MCF 10A (cell line): ENCODE results near the gene BARX1. TPM values are rescaled to one million over a fixed set of nuclear protein-coding genes. Genes with fewer than 3 reads are reported as not detected.

ENCODE experiments used
- BruUV-seq: library from RNA; stranded (reverse); fragments of 400-500 nt; replicated peaks from 2 replicates; lab custom pipeline; 2021; lab: Mats Ljungman, UMichigan
- CTCF ChIA-PET: fragments of 300-600 bp; sonication (Branson Sonifier 250); formaldehyde crosslinking; extraction: SDS; loops from one replicate; lab custom pipeline; 2021; ENCODE audit warnings: antibody characterized with exemption, inconsistent platforms; lab: Yijun Ruan, JAX
- POLR2A ChIA-PET: fragments of 300-600, 350-650 bp; sonication (Branson Sonifier 250); formaldehyde crosslinking; extraction: SDS; loops from one replicate; lab custom pipeline; 2020; ENCODE audit warnings: antibody characterized with exemption, inconsistent platforms; lab: Yijun Ruan, JAX
- DNase-seq: peaks from one replicate; pipeline ENCODE4 v3.0.0-alpha.2; 2018; ENCODE audit not compliant: unreplicated experiment
- H3K27ac Mint-ChIP-seq: one replicate; pipeline ENCODE4 v1.8.0; 2022; ENCODE audit warnings: mild to moderate bottlenecking, low read depth, mixed read lengths; ENCODE audit not compliant: unreplicated experiment
- H3K27me3 Mint-ChIP-seq: one replicate; pipeline ENCODE4 v1.8.0; 2022; ENCODE audit warnings: mixed read lengths; ENCODE audit not compliant: insufficient read depth, unreplicated experiment
- H3K36me3 Mint-ChIP-seq: one replicate; pipeline ENCODE4 v1.8.0; 2022; ENCODE audit warnings: mild to moderate bottlenecking, moderate library complexity, mixed read lengths; ENCODE audit not compliant: insufficient read depth, unreplicated experiment
- H3K4me1 Mint-ChIP-seq: one replicate; pipeline ENCODE4 v1.8.0; 2022; ENCODE audit warnings: mixed read lengths; ENCODE audit not compliant: insufficient read depth, unreplicated experiment
- H3K4me3 Mint-ChIP-seq: one replicate; pipeline ENCODE4 v1.8.0; 2022; ENCODE audit warnings: mild to moderate bottlenecking, moderate library complexity, mixed read lengths; ENCODE audit not compliant: unreplicated experiment
- H3K9me3 Mint-ChIP-seq: one replicate; pipeline ENCODE4 v1.8.0; 2022; ENCODE audit warnings: mixed read lengths; ENCODE audit not compliant: unreplicated experiment
- intact Hi-C: fragments of 100-400 bp; cut with micrococcal nuclease; formaldehyde crosslinking; loops from 2 replicates; pipeline ENCODE4 v1.14.1; 2022
- total RNA-seq: library from RNA; stranded (reverse); gene quantifications from 2 replicates; pipeline ENCODE4 v1.2.3, GENCODE V29; 2022
- TF ChIP-seq, protein P1 (sequence below): fragments of 200-600 bp; IDR thresholded peaks from one replicate; pipeline ENCODE4 v1.8.0; 2022; ENCODE audit warnings: antibody characterized with exemption, mild to moderate bottlenecking; ENCODE audit not compliant: unreplicated experiment

The BARX1 gene
- total RNA-seq, 1 experiment from 2014 or later = 0.23 TPM

DNA sequence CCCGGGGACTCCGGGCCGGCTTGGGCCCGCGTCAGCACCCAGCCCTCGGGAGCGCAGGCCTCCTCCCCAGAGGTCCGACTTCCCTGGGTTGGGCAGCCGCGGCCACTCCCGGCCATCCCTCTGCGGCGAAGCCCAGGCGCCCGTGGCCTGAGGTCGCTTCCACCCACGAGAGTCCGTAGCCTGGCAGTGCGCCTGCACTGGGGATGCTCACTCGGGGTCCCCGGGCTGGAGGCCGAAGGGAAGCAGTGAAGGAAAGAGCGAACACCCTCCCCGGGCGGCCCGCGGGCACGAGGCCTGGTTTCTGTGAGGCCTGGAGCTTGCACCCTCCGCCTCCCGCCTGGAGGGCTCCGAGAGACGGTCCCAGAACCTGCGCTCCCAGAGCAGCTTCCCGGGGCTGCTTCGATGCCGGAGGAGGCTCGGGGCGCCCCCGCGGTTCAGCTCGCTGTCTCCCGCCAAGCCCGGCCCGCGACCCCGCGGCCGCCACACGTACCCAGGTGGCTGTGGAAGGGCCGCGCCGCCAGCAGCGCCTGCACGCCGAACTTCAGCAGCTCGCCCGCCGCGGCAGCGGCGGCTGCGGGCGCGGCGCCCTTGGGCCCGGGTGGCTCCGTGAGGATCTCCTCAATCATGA lies 607 bp downstream of the BARX1 start:
- no peak overlapping the region for H3K4me3 Mint-ChIP-seq
- DNase-seq = no peak
- TF ChIP-seq, protein P1, sequence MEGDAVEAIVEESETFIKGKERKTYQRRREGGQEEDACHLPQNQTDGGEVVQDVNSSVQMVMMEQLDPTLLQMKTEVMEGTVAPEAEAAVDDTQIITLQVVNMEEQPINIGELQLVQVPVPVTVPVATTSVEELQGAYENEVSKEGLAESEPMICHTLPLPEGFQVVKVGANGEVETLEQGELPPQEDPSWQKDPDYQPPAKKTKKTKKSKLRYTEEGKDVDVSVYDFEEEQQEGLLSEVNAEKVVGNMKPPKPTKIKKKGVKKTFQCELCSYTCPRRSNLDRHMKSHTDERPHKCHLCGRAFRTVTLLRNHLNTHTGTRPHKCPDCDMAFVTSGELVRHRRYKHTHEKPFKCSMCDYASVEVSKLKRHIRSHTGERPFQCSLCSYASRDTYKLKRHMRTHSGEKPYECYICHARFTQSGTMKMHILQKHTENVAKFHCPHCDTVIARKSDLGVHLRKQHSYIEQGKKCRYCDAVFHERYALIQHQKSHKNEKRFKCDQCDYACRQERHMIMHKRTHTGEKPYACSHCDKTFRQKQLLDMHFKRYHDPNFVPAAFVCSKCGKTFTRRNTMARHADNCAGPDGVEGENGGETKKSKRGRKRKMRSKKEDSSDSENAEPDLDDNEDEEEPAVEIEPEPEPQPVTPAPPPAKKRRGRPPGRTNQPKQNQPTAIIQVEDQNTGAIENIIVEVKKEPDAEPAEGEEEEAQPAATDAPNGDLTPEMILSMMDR = no peak
- no peaks in the 10 kb centered on the region for H3K9me3 Mint-ChIP-seq
- no peaks in the 10 kb centered on the region for H3K4me1 Mint-ChIP-seq
- no peak overlapping the region for H3K27ac Mint-ChIP-seq
- peaks cover 42% of the 10 kb centered on the region for H3K27me3 Mint-ChIP-seq
- intact Hi-C loops = no loop called here
- H3K36me3 Mint-ChIP-seq = no peaks in the 10 kb centered on the region
- ChIA-PET CTCF (no interaction called here), POLR2A (no interaction called here)
- no TSS peak for BruUV-seq

DNA sequence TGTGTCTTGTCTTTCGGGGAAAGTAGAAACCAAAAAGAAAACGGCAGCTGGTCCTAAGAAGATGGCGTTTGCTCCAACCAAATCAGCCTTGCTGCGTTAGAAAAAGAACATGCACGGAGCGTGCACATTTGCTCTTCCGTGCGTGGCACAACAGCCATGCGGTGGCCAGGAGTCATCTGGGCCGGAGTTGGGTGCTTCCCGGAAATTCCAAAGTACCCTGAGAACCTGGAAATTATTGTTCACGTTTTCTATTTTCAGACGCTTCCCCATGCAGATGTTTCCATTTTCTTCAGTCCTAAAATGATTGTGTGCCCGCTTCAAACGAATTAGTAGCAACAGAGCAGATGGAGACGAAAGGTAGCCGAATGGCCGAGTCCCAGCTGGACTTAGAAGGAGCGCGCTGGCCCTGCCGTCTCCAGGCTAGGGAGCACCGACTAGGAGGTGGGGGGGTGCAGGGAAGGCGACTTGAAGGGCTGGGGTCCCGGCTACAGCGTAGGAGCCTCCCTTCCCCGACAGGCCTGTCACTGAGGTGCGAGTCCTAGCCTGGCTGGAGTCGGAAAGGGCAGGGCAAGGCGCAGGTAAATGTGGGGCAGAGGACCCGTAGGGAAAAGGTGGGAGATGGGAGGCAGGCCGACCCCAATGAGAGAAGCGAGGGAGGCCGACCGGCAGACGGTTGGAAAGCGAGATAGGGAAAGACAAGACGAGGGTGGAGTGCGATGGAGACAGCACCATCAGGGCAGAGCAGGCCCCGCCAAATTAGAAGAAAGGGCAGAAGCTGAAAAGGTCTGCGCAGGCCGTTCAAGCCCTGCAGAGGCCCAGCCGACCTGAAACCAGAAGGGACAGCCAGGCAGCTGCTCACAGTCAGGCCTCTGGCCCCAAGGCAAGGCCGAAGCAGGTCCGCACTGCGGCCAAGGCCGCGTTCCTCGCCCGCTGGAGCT lies 1.4 kb downstream of the BARX1 start:
- H3K4me1 Mint-ChIP-seq = no peaks in the 10 kb centered on the region
- peaks cover 42% of the 10 kb centered on the region for H3K27me3 Mint-ChIP-seq
- intact Hi-C loops = no loop called here
- H3K27ac Mint-ChIP-seq = no peak overlapping the region
- TF ChIP-seq, protein P1 = no peak
- no peaks in the 10 kb centered on the region for H3K9me3 Mint-ChIP-seq
- BruUV-seq = no TSS peak
- no peak overlapping the region for H3K4me3 Mint-ChIP-seq
- no peaks in the 10 kb centered on the region for H3K36me3 Mint-ChIP-seq
- ChIA-PET POLR2A (interaction anchor here (0.9 kb wide), 1 partner anchor 9 kb away, joined by 4 read pairs; no protein-coding TSS in a partner anchor), CTCF (no interaction called here)
- no peak for DNase-seq

DNA sequence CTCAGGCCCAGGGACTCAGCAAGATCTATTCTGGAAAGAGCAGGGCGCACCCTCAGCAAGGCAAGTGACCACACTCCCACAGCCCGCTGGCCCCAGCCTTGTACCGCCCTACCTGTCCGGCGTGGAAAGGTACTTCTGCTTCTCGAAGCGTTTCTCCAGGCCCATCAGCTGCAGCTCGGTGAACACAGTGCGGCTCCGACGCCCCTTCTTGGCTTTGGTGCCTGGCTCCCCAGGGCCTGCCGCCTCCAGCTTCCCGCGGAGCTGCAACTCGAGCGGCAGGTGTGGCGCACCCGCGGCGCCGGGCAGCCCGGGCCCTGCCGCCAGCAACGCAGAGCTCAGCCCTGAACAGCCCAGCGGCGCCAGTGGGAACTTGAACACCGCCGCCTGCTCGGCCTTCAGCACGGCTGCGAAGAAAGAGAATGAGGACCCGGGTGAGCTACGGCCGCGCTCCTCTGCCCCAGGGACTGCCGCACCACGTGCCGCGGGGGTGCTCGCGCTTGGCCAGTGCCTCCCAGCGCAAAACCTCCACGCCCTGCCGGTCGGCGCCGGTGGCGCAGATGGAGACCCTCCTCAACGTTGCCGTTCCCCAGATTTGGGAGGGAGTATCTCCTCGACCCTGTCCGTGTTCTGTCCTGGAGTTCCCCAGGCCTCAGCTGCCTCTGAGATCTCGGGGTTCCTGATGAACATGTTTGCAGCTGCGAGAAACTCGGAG lies 2.2 kb downstream of the BARX1 start:
- BruUV-seq = no TSS peak
- no peaks in the 10 kb centered on the region for H3K36me3 Mint-ChIP-seq
- CTCF ChIA-PET = interaction anchor here (0.5 kb wide), 1 partner anchor 13 kb away, joined by 5 read pairs; no protein-coding TSS in a partner anchor
- TF ChIP-seq, protein P1 = no peak
- no peak overlapping the region for H3K4me3 Mint-ChIP-seq
- no peak overlapping the region for H3K27ac Mint-ChIP-seq
- peaks cover 42% of the 10 kb centered on the region for H3K27me3 Mint-ChIP-seq
- H3K9me3 Mint-ChIP-seq = no peaks in the 10 kb centered on the region
- intact Hi-C loops = no loop called here
- no peaks in the 10 kb centered on the region for H3K4me1 Mint-ChIP-seq
- POLR2A ChIA-PET = interaction anchor here (0.5 to 0.9 kb wide), 2 partner anchors 9 to 18 kb away, joined by 4 read pairs; no protein-coding TSS in a partner anchor
- no peak for DNase-seq
